Thyroid gland (tissue), 4 donors: ENCODE data around the gene AMER2.

Experiments used
- POLR2A ChIP-seq, 2 donors: fragments of 450-650 bp; IDR thresholded peaks; one replicate each; pipeline ENCODE4 v1.6.1; 2017; ENCODE audit warnings: antibody characterized with exemption in 2 of 2, mild to moderate bottlenecking in 2 of 2, moderate library complexity in 1 of 2
- TF ChIP-seq, protein P1 (sequence below), 6 experiments: fragments of 200-600 bp in 3 of 6; fragments of 450-650 bp in 3 of 6; sonication (generic) in 3 of 6; IDR thresholded peaks; one replicate each; pipeline ENCODE4 v1.5.1; 2016 to 2019; ENCODE audit warnings: antibody characterized with exemption in 6 of 6, mild to moderate bottlenecking in 2 of 6, inconsistent platforms in 1 of 6, moderate library complexity in 1 of 6

- TF ChIP-seq, protein P1, sequence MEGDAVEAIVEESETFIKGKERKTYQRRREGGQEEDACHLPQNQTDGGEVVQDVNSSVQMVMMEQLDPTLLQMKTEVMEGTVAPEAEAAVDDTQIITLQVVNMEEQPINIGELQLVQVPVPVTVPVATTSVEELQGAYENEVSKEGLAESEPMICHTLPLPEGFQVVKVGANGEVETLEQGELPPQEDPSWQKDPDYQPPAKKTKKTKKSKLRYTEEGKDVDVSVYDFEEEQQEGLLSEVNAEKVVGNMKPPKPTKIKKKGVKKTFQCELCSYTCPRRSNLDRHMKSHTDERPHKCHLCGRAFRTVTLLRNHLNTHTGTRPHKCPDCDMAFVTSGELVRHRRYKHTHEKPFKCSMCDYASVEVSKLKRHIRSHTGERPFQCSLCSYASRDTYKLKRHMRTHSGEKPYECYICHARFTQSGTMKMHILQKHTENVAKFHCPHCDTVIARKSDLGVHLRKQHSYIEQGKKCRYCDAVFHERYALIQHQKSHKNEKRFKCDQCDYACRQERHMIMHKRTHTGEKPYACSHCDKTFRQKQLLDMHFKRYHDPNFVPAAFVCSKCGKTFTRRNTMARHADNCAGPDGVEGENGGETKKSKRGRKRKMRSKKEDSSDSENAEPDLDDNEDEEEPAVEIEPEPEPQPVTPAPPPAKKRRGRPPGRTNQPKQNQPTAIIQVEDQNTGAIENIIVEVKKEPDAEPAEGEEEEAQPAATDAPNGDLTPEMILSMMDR (IDR thresholded peaks at IDR 0.05) = no peak
- TF ChIP-seq POLR2A (IDR thresholded peaks at IDR 0.05) = no peak
Measured at GRCh38 chr13:25169951-25170553, 2.0 kb downstream of the AMER2 start.
